ENCODE results near the gene FRMD4A. TPM values are rescaled to one million over a fixed set of nuclear protein-coding genes. Genes with fewer than 3 reads are reported as not detected.

FRMD4A gene
- total RNA-seq, 1 experiment from 2014 or later, result 7.0 TPM

GRCh38 chr10:14017467-14017866 is 313.3 kb downstream of the FRMD4A start:
- TF ChIP-seq, protein P1, sequence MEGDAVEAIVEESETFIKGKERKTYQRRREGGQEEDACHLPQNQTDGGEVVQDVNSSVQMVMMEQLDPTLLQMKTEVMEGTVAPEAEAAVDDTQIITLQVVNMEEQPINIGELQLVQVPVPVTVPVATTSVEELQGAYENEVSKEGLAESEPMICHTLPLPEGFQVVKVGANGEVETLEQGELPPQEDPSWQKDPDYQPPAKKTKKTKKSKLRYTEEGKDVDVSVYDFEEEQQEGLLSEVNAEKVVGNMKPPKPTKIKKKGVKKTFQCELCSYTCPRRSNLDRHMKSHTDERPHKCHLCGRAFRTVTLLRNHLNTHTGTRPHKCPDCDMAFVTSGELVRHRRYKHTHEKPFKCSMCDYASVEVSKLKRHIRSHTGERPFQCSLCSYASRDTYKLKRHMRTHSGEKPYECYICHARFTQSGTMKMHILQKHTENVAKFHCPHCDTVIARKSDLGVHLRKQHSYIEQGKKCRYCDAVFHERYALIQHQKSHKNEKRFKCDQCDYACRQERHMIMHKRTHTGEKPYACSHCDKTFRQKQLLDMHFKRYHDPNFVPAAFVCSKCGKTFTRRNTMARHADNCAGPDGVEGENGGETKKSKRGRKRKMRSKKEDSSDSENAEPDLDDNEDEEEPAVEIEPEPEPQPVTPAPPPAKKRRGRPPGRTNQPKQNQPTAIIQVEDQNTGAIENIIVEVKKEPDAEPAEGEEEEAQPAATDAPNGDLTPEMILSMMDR (IDR thresholded peaks at IDR 0.05; ENCODE audit: unreplicated experiment), result no peak
- no peaks in the 10 kb centered on the region for H3K4me1 Mint-ChIP-seq (ENCODE audit: low read depth, unreplicated experiment)
- BruUV-seq (replicated peaks), result no TSS peak
- no peak for DNase-seq
- peaks cover 62% of the 10 kb centered on the region for H3K27me3 Mint-ChIP-seq (ENCODE audit: unreplicated experiment)
- H3K9me3 Mint-ChIP-seq (ENCODE audit: low read depth, unreplicated experiment), result peaks cover 6% of the 10 kb centered on the region
- H3K27ac Mint-ChIP-seq (ENCODE audit: unreplicated experiment), result no peak overlapping the region
- H3K36me3 Mint-ChIP-seq (ENCODE audit: insufficient read depth, unreplicated experiment), result no peaks in the 10 kb centered on the region
- intact Hi-C loops (cut with micrococcal nuclease; ENCODE audit: unreplicated experiment), result no loop called here
- CTCF ChIA-PET, result no interaction called here
- H3K4me3 Mint-ChIP-seq (ENCODE audit: low read depth, unreplicated experiment), result no peak overlapping the region

- BruUV-seq (replicated peaks), result no TSS peak
- intact Hi-C loops (cut with micrococcal nuclease; ENCODE audit: unreplicated experiment), result no loop called here
- Mint-ChIP-seq H3K4me1 (ENCODE audit: low read depth, unreplicated experiment) (no peaks in the 10 kb centered on the region), H3K9me3 (ENCODE audit: low read depth, unreplicated experiment) (peaks cover 6% of the 10 kb centered on the region), H3K27me3 (ENCODE audit: unreplicated experiment) (peaks cover 62% of the 10 kb centered on the region), H3K36me3 (ENCODE audit: insufficient read depth, unreplicated experiment) (no peaks in the 10 kb centered on the region), H3K27ac (ENCODE audit: unreplicated experiment) (no peak overlapping the region), H3K4me3 (ENCODE audit: low read depth, unreplicated experiment) (no peak overlapping the region)
- TF ChIP-seq, protein P1 (IDR thresholded peaks at IDR 0.05; ENCODE audit: unreplicated experiment), result no peak
- DNase-seq, result no peak
- CTCF ChIA-PET, result no interaction called here
Observed at GRCh38 chr10:14016931-14017333, 313.8 kb downstream of the FRMD4A start.

DNA sequence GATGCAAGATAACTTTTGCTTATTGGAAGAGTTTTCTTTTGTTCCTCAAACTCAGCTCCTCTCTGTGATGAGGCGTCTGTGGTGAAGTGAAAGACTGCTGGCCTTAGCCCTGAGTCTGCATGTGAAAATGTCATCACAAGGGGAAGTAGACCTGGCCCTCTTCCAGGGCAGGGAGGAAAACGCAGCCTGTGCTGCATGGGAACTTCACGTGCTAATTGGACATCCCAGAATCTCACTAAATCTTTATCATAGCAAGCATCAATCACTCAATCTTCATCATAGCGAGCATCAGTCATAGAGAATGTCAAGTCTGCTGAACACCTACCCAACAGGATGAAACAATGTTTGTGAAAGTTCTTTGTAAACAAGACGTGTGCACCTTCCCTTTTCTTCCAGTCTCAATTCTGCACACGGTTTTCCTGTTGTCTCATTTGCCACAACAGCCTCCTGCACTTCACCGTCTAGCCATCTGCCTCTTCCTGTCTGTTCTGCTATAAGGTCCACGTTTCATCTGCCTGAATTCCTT is 314.6 kb downstream of the FRMD4A start:
- CTCF ChIA-PET, result no interaction called here

DNA sequence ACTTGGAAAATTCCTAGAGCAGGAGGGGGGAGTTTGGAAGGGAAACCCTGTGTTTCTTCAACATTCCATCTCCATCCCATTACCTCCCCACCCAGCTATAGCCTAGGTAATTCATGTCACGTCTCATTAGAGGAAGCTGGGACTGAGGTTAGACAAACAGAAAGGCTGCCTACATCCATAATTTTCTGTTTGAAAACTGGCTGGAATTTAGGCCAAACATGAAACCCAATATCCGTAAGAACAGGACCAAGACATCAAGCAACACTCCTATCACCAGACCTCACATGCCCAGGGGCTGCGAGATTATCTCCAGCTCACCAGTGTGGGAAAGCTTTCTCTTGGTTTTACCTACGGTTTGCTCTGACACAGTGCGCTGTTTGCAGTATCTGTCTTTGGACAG is 316.3 kb downstream of the FRMD4A start:
- no TSS peak for BruUV-seq (replicated peaks)
- Mint-ChIP-seq H3K27ac (ENCODE audit: unreplicated experiment) (no peak overlapping the region), H3K27me3 (ENCODE audit: unreplicated experiment) (peaks cover 69% of the 10 kb centered on the region), H3K9me3 (ENCODE audit: low read depth, unreplicated experiment) (peaks cover 6% of the 10 kb centered on the region), H3K36me3 (ENCODE audit: insufficient read depth, unreplicated experiment) (peaks cover 3% of the 10 kb centered on the region), H3K4me1 (ENCODE audit: low read depth, unreplicated experiment) (peaks cover 9% of the 10 kb centered on the region), H3K4me3 (ENCODE audit: low read depth, unreplicated experiment) (no peak overlapping the region)
- no peak for DNase-seq
- TF ChIP-seq, protein P1 (IDR thresholded peaks at IDR 0.05; ENCODE audit: unreplicated experiment), result no peak
- intact Hi-C loops (cut with micrococcal nuclease; ENCODE audit: unreplicated experiment), result no loop called here
- CTCF ChIA-PET, result no interaction called here

More for the DNA sequence above, 314.6 kb downstream of the FRMD4A start:
- Mint-ChIP-seq H3K4me3 (ENCODE audit: low read depth, unreplicated experiment) (no peak overlapping the region), H3K4me1 (ENCODE audit: low read depth, unreplicated experiment) (no peaks in the 10 kb centered on the region), H3K9me3 (ENCODE audit: low read depth, unreplicated experiment) (peaks cover 6% of the 10 kb centered on the region), H3K27me3 (ENCODE audit: unreplicated experiment) (peaks cover 65% of the 10 kb centered on the region), H3K36me3 (ENCODE audit: insufficient read depth, unreplicated experiment) (no peaks in the 10 kb centered on the region), H3K27ac (ENCODE audit: unreplicated experiment) (no peak overlapping the region)
- DNase-seq, result no peak
- intact Hi-C loops (cut with micrococcal nuclease; ENCODE audit: unreplicated experiment), result no loop called here
- no TSS peak for BruUV-seq (replicated peaks)
- TF ChIP-seq, protein P1 (IDR thresholded peaks at IDR 0.05; ENCODE audit: unreplicated experiment), result no peak
